Astrocyte (in vitro differentiated cells and primary cell): ENCODE measurements around the gene IL20RA. TPM values are rescaled to one million over a fixed set of nuclear protein-coding genes. Genes with fewer than 3 reads are reported as not detected.

Experiments
- DNase-seq: peaks from one replicate; pipeline ENCODE4 v3.0.0-alpha.2; 2010; ENCODE audit warnings: low read depth
- FAIRE-seq: peaks from 2 replicates; lab custom pipeline; 2011; peaks lifted over from hg19 to GRCh38; lab: Jason Lieb, UNC
- H2AFZ ChIP-seq: 2 replicates; pipeline ENCODE4 v1.6.0; 2012; ENCODE audit warnings: low read depth, low read length, inconsistent platforms
- H3K27ac ChIP-seq: 2 replicates; pipeline ENCODE4 v1.5.1; 2011; ENCODE audit warnings: low read depth, low read length, inconsistent platforms
- H3K27me3 ChIP-seq: 2 replicates; pipeline ENCODE4 v1.6.0; 2011; ENCODE audit warnings: low read length, inconsistent platforms; ENCODE audit not compliant: insufficient read depth
- H3K36me3 ChIP-seq: 2 replicates; pipeline ENCODE4 v1.5.1; 2011; ENCODE audit warnings: low read length, inconsistent platforms; ENCODE audit not compliant: insufficient read depth
- H3K4me1 ChIP-seq: 2 replicates; pipeline ENCODE4 v1.5.1; 2011; ENCODE audit warnings: low read length, inconsistent platforms; ENCODE audit not compliant: insufficient read depth
- H3K4me2 ChIP-seq: 2 replicates; pipeline ENCODE4 v1.6.0; 2012; ENCODE audit warnings: low read length, inconsistent platforms
- H3K4me3 ChIP-seq: 2 replicates; pipeline ENCODE4 v1.5.1; 2011; ENCODE audit warnings: low read depth, mild to moderate bottlenecking, low read length, inconsistent platforms; ENCODE audit not compliant: insufficient read depth
- H3K79me2 ChIP-seq: 2 replicates; pipeline ENCODE4 v1.6.0; 2012; ENCODE audit warnings: mild to moderate bottlenecking, low read length, inconsistent platforms; ENCODE audit not compliant: insufficient read depth
- H3K9ac ChIP-seq: 2 replicates; pipeline ENCODE4 v1.6.0; 2012; ENCODE audit warnings: mild to moderate bottlenecking, low read length, inconsistent platforms
- H3K9me3 ChIP-seq: 2 replicates; pipeline ENCODE4 v1.5.1; 2012; ENCODE audit warnings: low read depth, mild to moderate bottlenecking, low read length, inconsistent platforms; ENCODE audit not compliant: insufficient read depth
- H4K20me1 ChIP-seq: 2 replicates; pipeline ENCODE4 v1.6.0; 2012; ENCODE audit warnings: low read length, inconsistent platforms; ENCODE audit not compliant: insufficient read depth
- H3K27ac Mint-ChIP-seq: one replicate; pipeline ENCODE4 v1.8.0; 2021; ENCODE audit warnings: mild to moderate bottlenecking, mixed read lengths; ENCODE audit not compliant: unreplicated experiment
- H3K27me3 Mint-ChIP-seq: one replicate; pipeline ENCODE4 v1.8.0; 2021; ENCODE audit warnings: low read depth, mixed read lengths; ENCODE audit not compliant: unreplicated experiment
- H3K36me3 Mint-ChIP-seq: one replicate; pipeline ENCODE4 v1.8.0; 2021; ENCODE audit warnings: low read depth, mixed read lengths; ENCODE audit not compliant: unreplicated experiment
- H3K4me1 Mint-ChIP-seq: one replicate; pipeline ENCODE4 v1.8.0; 2021; ENCODE audit warnings: low read depth, mixed read lengths; ENCODE audit not compliant: unreplicated experiment
- H3K4me3 Mint-ChIP-seq: one replicate; pipeline ENCODE4 v1.8.0; 2021; ENCODE audit warnings: mild to moderate bottlenecking, moderate library complexity, mixed read lengths; ENCODE audit not compliant: unreplicated experiment
- H3K9me3 Mint-ChIP-seq: one replicate; pipeline ENCODE4 v1.8.0; 2021; ENCODE audit warnings: mild to moderate bottlenecking, mixed read lengths; ENCODE audit not compliant: unreplicated experiment
- EZH2 ChIP-seq: IDR thresholded peaks from 2 replicates; pipeline ENCODE4 v1.6.1; 2012; ENCODE audit warnings: mild to moderate bottlenecking, low read length, inconsistent platforms; ENCODE audit not compliant: insufficient read depth
- total RNA-seq: library from RNA; stranded (reverse); gene quantifications from 2 replicates; pipeline ENCODE4 v1.2.1, GENCODE V29; 2021
- TF ChIP-seq, protein P1 (sequence below): IDR thresholded peaks from 2 replicates; pipeline ENCODE4 v1.5.1; 2011; ENCODE audit warnings: low read depth, mild to moderate bottlenecking, inconsistent platforms, low read length, moderate library complexity; ENCODE audit not compliant: insufficient read depth

The IL20RA gene
- total RNA-seq, 1 donor from 2014 or later = 0.07 TPM

DNA sequence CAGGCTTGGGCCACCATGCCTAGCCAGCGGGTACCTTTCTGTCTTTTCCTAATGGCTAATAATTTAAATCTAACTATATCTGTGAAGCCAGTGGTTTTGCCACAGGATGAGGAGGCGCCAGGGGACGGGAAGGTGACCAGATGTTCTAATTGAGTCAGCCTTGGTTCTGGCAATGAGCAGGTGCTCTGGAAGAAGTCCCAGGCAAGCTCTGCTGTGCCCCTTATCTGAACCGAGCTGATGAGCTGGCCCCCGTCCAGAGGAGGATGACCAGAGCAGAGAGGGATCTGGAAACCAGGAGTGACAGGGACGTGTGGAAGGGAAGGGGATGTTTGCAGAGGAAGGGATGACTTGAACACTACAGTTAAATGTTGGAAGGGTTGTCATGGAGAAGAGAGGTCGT lies 75.9 kb downstream of the IL20RA start:
- TF ChIP-seq, protein P1, sequence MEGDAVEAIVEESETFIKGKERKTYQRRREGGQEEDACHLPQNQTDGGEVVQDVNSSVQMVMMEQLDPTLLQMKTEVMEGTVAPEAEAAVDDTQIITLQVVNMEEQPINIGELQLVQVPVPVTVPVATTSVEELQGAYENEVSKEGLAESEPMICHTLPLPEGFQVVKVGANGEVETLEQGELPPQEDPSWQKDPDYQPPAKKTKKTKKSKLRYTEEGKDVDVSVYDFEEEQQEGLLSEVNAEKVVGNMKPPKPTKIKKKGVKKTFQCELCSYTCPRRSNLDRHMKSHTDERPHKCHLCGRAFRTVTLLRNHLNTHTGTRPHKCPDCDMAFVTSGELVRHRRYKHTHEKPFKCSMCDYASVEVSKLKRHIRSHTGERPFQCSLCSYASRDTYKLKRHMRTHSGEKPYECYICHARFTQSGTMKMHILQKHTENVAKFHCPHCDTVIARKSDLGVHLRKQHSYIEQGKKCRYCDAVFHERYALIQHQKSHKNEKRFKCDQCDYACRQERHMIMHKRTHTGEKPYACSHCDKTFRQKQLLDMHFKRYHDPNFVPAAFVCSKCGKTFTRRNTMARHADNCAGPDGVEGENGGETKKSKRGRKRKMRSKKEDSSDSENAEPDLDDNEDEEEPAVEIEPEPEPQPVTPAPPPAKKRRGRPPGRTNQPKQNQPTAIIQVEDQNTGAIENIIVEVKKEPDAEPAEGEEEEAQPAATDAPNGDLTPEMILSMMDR = no peak
- TF ChIP-seq EZH2 = no peak

DNA sequence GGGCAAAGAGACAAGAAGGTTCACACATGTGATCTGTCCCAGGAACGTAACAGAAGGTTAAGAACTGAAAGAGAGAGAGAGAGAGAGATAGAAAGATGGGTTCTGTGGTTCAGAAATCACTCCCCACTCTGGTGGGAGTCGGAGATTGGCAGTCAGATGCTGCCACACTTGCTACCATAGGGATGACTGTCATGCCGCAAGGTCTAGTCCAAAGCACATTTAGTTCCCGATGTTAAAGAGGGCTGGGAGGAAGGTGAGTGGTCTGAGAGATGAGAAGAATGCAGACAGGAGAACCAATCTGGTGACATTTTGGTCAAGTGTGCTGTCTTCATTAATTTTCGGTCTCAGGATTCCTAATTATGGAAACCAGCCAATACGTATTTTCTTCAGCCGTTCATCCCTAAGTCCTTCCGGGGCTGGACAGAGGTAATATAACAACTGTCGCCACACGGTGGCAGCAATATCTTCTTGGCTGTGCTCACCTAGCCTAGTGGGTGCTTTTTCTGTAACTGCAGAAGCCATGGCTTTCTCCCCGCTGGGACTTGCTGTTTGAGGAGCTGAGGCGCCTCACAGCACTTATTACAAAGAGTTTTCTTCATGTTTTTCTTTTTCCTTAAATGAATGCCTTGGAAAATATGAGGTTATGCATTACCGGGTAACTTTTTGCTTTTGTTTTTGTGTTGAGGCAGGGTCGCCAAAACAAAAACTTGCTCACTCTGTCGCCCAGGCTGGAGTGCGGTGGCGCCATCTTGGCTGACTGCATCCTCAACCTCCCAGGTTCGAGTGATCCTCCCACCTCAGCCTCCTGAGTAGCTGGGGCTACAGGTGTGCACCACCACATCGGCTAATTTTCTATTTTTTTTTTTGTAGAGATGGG lies 76.7 kb downstream of the IL20RA start:
- H3K4me1 Mint-ChIP-seq = peaks cover 3% of the 10 kb centered on the region
- Histone ChIP-seq H3K4me3 (no peak overlapping the region), H4K20me1 (no peaks in the 10 kb centered on the region), H3K27ac (no peak overlapping the region), H3K27me3 (peaks cover 6% of the 10 kb centered on the region), H2AFZ (no peak overlapping the region), H3K79me2 (no peaks in the 10 kb centered on the region), H3K4me1 (no peaks in the 10 kb centered on the region), H3K9me3 (no peaks in the 10 kb centered on the region), H3K36me3 (no peaks in the 10 kb centered on the region), H3K4me2 (no peak overlapping the region), H3K9ac (no peak overlapping the region)
- no peak overlapping the region for H3K27ac Mint-ChIP-seq
- H3K27me3 Mint-ChIP-seq = peaks cover 3% of the 10 kb centered on the region
- peak; percentile 47 for DNase-seq
- no peak overlapping the region for H3K4me3 Mint-ChIP-seq
- TF ChIP-seq, protein P1 = peak; percentile 64
- TF ChIP-seq EZH2 = no peak
- no peaks in the 10 kb centered on the region for H3K36me3 Mint-ChIP-seq
- no peak for FAIRE-seq
- no peaks in the 10 kb centered on the region for H3K9me3 Mint-ChIP-seq

More for the DNA sequence above, 75.9 kb downstream of the IL20RA start:
- FAIRE-seq (no peak), DNase-seq (no peak)
- Mint-ChIP-seq H3K4me1 (peaks cover 3% of the 10 kb centered on the region), H3K27me3 (peaks cover 3% of the 10 kb centered on the region), H3K36me3 (no peaks in the 10 kb centered on the region), H3K9me3 (no peaks in the 10 kb centered on the region), H3K27ac (no peak overlapping the region), H3K4me3 (no peak overlapping the region)
- H3K27me3 ChIP-seq = peaks cover 6% of the 10 kb centered on the region
- no peak overlapping the region for H3K27ac ChIP-seq
- no peak overlapping the region for H3K9ac ChIP-seq
- H3K79me2 ChIP-seq = no peaks in the 10 kb centered on the region
- no peak overlapping the region for H3K4me2 ChIP-seq
- H4K20me1 ChIP-seq = no peaks in the 10 kb centered on the region
- H2AFZ ChIP-seq = no peak overlapping the region
- H3K9me3 ChIP-seq = no peaks in the 10 kb centered on the region
- no peak overlapping the region for H3K4me3 ChIP-seq
- no peaks in the 10 kb centered on the region for H3K36me3 ChIP-seq
- no peaks in the 10 kb centered on the region for H3K4me1 ChIP-seq

DNA sequence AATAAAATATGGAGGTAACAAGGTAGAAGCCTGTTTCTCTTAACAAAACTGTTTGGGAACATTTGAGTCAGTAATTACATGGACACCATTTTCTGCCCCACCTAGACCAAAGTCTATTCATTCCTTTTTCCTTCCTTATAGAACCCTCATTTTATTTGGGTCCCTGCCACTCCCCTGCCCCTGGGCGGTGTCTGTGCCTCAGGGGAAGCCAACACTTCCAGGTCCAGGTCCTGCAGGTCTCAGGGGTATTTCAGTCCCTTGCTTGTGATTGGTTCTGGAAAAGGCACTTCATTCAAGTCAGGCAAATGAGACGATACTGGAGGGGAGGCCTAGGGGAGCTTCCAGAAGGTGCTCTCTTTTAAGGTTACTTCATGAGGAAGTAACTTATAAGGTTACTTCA lies 80.4 kb downstream of the IL20RA start:
- H3K4me1 ChIP-seq = no peaks in the 10 kb centered on the region
- H3K4me2 ChIP-seq = no peak overlapping the region
- FAIRE-seq (no peak), DNase-seq (no peak)
- no peaks in the 10 kb centered on the region for H3K36me3 ChIP-seq
- TF ChIP-seq, protein P1 = no peak
- no peaks in the 10 kb centered on the region for H3K79me2 ChIP-seq
- Mint-ChIP-seq H3K27ac (no peak overlapping the region), H3K27me3 (peaks cover 3% of the 10 kb centered on the region), H3K4me1 (peaks cover 3% of the 10 kb centered on the region), H3K9me3 (no peaks in the 10 kb centered on the region), H3K4me3 (no peak overlapping the region), H3K36me3 (no peaks in the 10 kb centered on the region)
- no peaks in the 10 kb centered on the region for H4K20me1 ChIP-seq
- H3K27me3 ChIP-seq = peaks cover 4% of the 10 kb centered on the region
- H3K4me3 ChIP-seq = no peak overlapping the region
- no peaks in the 10 kb centered on the region for H3K9me3 ChIP-seq
- no peak overlapping the region for H2AFZ ChIP-seq
- H3K27ac ChIP-seq = no peak overlapping the region
- no peak overlapping the region for H3K9ac ChIP-seq
